GM19043 (cell line): ENCODE data around the gene PURB.
"Not testable (repeated sequence)": the region's sequence is repeated elsewhere in the genome, so short reads cannot be mapped to it uniquely, and the experiment has no call there.

Source experiments
- ATAC-seq: cut with Tn5 transposase; IDR thresholded peaks from one replicate; pipeline ENCODE4 v1.9.1; 2021; ENCODE audit warnings: low read depth; ENCODE audit not compliant: unreplicated experiment

Gene PURB

GRCh38 chr7:44885394-44886317, at the start of gene PURB:
Gene PURB (minus strand): TSS chr7:44885530. CDS start chr7:44885348, 182 bp downstream.
- ATAC-seq = peak; percentile 76

- ATAC-seq = no peak
These were observed 49.7 kb upstream of the PURB start for GRCh38 chr7:44935016-44935415.

GRCh38 chr7:44934510-44934909, 49.2 kb upstream of the PURB start:
- not testable (repeated sequence) for ATAC-seq

- no peak for ATAC-seq
These were observed 45.6 kb upstream of the PURB start for GRCh38 chr7:44930921-44931320.

GRCh38 chr7:44922351-44922694, 37.0 kb upstream of the PURB start:
- ATAC-seq = no peak

- ATAC-seq = peak; percentile 68
These were observed 36.4 kb upstream of the PURB start for GRCh38 chr7:44921607-44922350.

- no peak for ATAC-seq
These were observed 34.8 kb upstream of the PURB start for GRCh38 chr7:44920119-44920518.

GRCh38 chr7:44918029-44918428, 32.7 kb upstream of the PURB start:
- ATAC-seq = no peak

- ATAC-seq = no peak
These were observed 32.1 kb upstream of the PURB start for GRCh38 chr7:44917465-44917864.

- ATAC-seq = peak; percentile 78
These were observed 29.8 kb upstream of the PURB start for GRCh38 chr7:44914992-44915607.

GRCh38 chr7:44912775-44913347, 27.5 kb upstream of the PURB start:
- ATAC-seq = no peak

- no peak for ATAC-seq
These were observed 26.6 kb upstream of the PURB start for GRCh38 chr7:44911911-44912310.

GRCh38 chr7:44909596-44910389, 24.5 kb upstream of the PURB start:
- no peak for ATAC-seq

GRCh38 chr7:44906965-44907364, 21.6 kb upstream of the PURB start:
- no peak for ATAC-seq

GRCh38 chr7:44905002-44905635, 19.8 kb upstream of the PURB start:
- no peak for ATAC-seq

- no peak for ATAC-seq
These were observed 14.1 kb upstream of the PURB start for GRCh38 chr7:44899443-44899842.

- ATAC-seq = no peak
These were observed 12.7 kb upstream of the PURB start for GRCh38 chr7:44898039-44898438.

GRCh38 chr7:44897309-44897708, 12.0 kb upstream of the PURB start:
- ATAC-seq = no peak

GRCh38 chr7:44894888-44895580, 9.7 kb upstream of the PURB start:
- ATAC-seq = no peak
